Endometrium (tissue), 2 donors: ENCODE data around the gene CTNNA2.
"Not testable (repeated sequence)": the region's sequence is repeated elsewhere in the genome, so short reads cannot be mapped to it uniquely, and the experiment has no call there.

Source experiments
- FAIRE-seq: peaks from 2 replicates; lab custom pipeline; 2012; peaks lifted over from hg19 to GRCh38; lab: Jason Lieb, UNC
- donor health status: control.
- donor health status: control.

Gene CTNNA2

GRCh38 chr2:80149991-80150390 lies 637.1 kb downstream of the CTNNA2 start:
- no peak for FAIRE-seq

- FAIRE-seq = no peak
These were observed 638.4 kb downstream of the CTNNA2 start for GRCh38 chr2:80151248-80151647.

GRCh38 chr2:80151651-80152050 lies 638.8 kb downstream of the CTNNA2 start:
- FAIRE-seq = no peak

GRCh38 chr2:80153151-80153550 lies 640.3 kb downstream of the CTNNA2 start:
- no peak for FAIRE-seq

- FAIRE-seq = no peak
These were observed 640.9 kb downstream of the CTNNA2 start for GRCh38 chr2:80153768-80154167.

- no peak for FAIRE-seq
These were observed 641.5 kb downstream of the CTNNA2 start for GRCh38 chr2:80154231-80154915.

- no peak for FAIRE-seq
These were observed 651.5 kb downstream of the CTNNA2 start for GRCh38 chr2:80164375-80164774.

- no peak for FAIRE-seq
These were observed 653.8 kb downstream of the CTNNA2 start for GRCh38 chr2:80166483-80167171.

GRCh38 chr2:80167284-80167808 lies 654.5 kb downstream of the CTNNA2 start:
- FAIRE-seq = no peak

GRCh38 chr2:80168037-80168436 lies 655.2 kb downstream of the CTNNA2 start:
- no peak for FAIRE-seq

- no peak for FAIRE-seq
These were observed 656.0 kb downstream of the CTNNA2 start for GRCh38 chr2:80168801-80169200.

- FAIRE-seq = no peak
These were observed 657.2 kb downstream of the CTNNA2 start for GRCh38 chr2:80169811-80170594.

- FAIRE-seq = no peak
These were observed 672.2 kb downstream of the CTNNA2 start for GRCh38 chr2:80185091-80185490.

GRCh38 chr2:80186262-80186661 lies 673.4 kb downstream of the CTNNA2 start:
- FAIRE-seq = no peak

GRCh38 chr2:80187156-80187555 lies 674.3 kb downstream of the CTNNA2 start:
- no peak for FAIRE-seq

- no peak for FAIRE-seq
These were observed 677.3 kb downstream of the CTNNA2 start for GRCh38 chr2:80190166-80190565.

GRCh38 chr2:80193566-80193965 lies 680.7 kb downstream of the CTNNA2 start:
- no peak for FAIRE-seq

GRCh38 chr2:80195034-80195433 lies 682.2 kb downstream of the CTNNA2 start:
- FAIRE-seq = no peak

- FAIRE-seq = no peak
These were observed 685.2 kb downstream of the CTNNA2 start for GRCh38 chr2:80198042-80198441.

GRCh38 chr2:80199504-80199903 lies 686.7 kb downstream of the CTNNA2 start:
- no peak for FAIRE-seq

- FAIRE-seq = not testable (repeated sequence)
These were observed 691.1 kb downstream of the CTNNA2 start for GRCh38 chr2:80203929-80204328.

- FAIRE-seq = no peak
These were observed 692.6 kb downstream of the CTNNA2 start for GRCh38 chr2:80205498-80205897.

GRCh38 chr2:80209458-80209857 lies 696.6 kb downstream of the CTNNA2 start:
- FAIRE-seq = no peak
